ENCODE measurements around the gene OR56A1. TPM values are rescaled to one million over a fixed set of nuclear protein-coding genes. Genes with fewer than 3 reads are reported as not detected.

Gene OR56A1
- total RNA-seq, 4 donors from 2014 or later = not detected

- H3K27ac ChIP-seq = no peak overlapping the region
- no peak for DNase-seq (ENCODE audit: low spot score in 2 of 2)
- H3K36me3 ChIP-seq = no peaks in the 10 kb centered on the region
- no peak for TF ChIP-seq POLR2A (IDR thresholded peaks at IDR 0.05)
- TF ChIP-seq EP300 (IDR thresholded peaks at IDR 0.05) = no peak
- no peak for TF ChIP-seq CTCF (IDR thresholded peaks at IDR 0.05)
- 82% methylated on average over 4 of the region's 4 CpGs for WGBS, 2 donors
- H3K4me3 ChIP-seq = no peak overlapping the region
- no peaks in the 10 kb centered on the region for H3K4me1 ChIP-seq
- no peaks in the 10 kb centered on the region for H3K27me3 ChIP-seq
- H3K9me3 ChIP-seq = no peaks in the 10 kb centered on the region
These were observed 41.4 kb downstream of the OR56A1 start for GRCh38 chr11:5989203-5989602.

GRCh38 chr11:5986885-5987284 lies 43.7 kb downstream of the OR56A1 start, which contains the start of gene OR52L1:
TSS of gene OR52L1 (minus strand) at chr11:5986985. CDS start at chr11:5986930, 55 bp downstream.
- no peaks in the 10 kb centered on the region for H3K27me3 ChIP-seq
- no peak for DNase-seq (ENCODE audit: low spot score in 2 of 2)
- no peak within 1 kb of the TSS for H3K4me3 ChIP-seq
- H3K9me3 ChIP-seq = no peaks in the 10 kb centered on the region
- no peaks in the 10 kb centered on the region for H3K36me3 ChIP-seq
- no peak for TF ChIP-seq CTCF (IDR thresholded peaks at IDR 0.05)
- no peak for TF ChIP-seq POLR2A (IDR thresholded peaks at IDR 0.05)
- TF ChIP-seq EP300 (IDR thresholded peaks at IDR 0.05) = no peak
- no peaks in the 10 kb centered on the region for H3K4me1 ChIP-seq
- WGBS, 2 donors = 56 to 73% methylated on average over 1 of the region's 1 CpG
- H3K27ac ChIP-seq = no peak within 1 kb of the TSS

GRCh38 chr11:5983443-5983842 lies 47.1 kb downstream of the OR56A1 start:
- DNase-seq (ENCODE audit: low spot score in 2 of 2) = no peak
- H3K27ac ChIP-seq = no peak overlapping the region
- no peaks in the 10 kb centered on the region for H3K36me3 ChIP-seq
- H3K27me3 ChIP-seq = no peaks in the 10 kb centered on the region
- TF ChIP-seq CTCF (IDR thresholded peaks at IDR 0.05) (no peak), POLR2A (IDR thresholded peaks at IDR 0.05) (no peak), EP300 (IDR thresholded peaks at IDR 0.05) (no peak)
- no peaks in the 10 kb centered on the region for H3K9me3 ChIP-seq
- H3K4me3 ChIP-seq = no peak overlapping the region
- 36 to 43% methylated on average over 1 of the region's 1 CpG for WGBS, 2 donors
- no peaks in the 10 kb centered on the region for H3K4me1 ChIP-seq

GRCh38 chr11:5973530-5973929 lies 57.0 kb downstream of the OR56A1 start:
- H3K4me1 ChIP-seq = no peaks in the 10 kb centered on the region
- H3K9me3 ChIP-seq = no peaks in the 10 kb centered on the region
- WGBS, 2 donors = 52 to 76% methylated on average over 1 of the region's 1 CpG

More at GRCh38 chr11:5973530-5973929, 57.0 kb downstream of the OR56A1 start:
- Histone ChIP-seq H3K27me3 (no peaks in the 10 kb centered on the region), H3K36me3 (no peaks in the 10 kb centered on the region), H3K27ac (no peak overlapping the region), H3K4me3 (no peak overlapping the region)
- DNase-seq (ENCODE audit: low spot score in 2 of 2) = no peak
- no peak for TF ChIP-seq EP300 (IDR thresholded peaks at IDR 0.05)
- no peak for TF ChIP-seq CTCF (IDR thresholded peaks at IDR 0.05)
- no peak for TF ChIP-seq POLR2A (IDR thresholded peaks at IDR 0.05)

Small RNA genes within 50 kb of the gene (small RNA-seq; reads per million reads assigned to genes)
- not detected for gene RNA5SP329

Other genes starting within 250 kb of the OR56A1 start
- gene OR52N5, start 247.4 kb downstream of the OR56A1 start, total RNA-seq = not detected
- gene OR52N1, start 239.5 kb downstream of the OR56A1 start, total RNA-seq = under 1 TPM in 1 of 4 donors, not detected in 3; 0.30 TPM
- not detected for gene OR52N2, start 221.8 kb downstream of the OR56A1 start, total RNA-seq
- gene OR52E6, start 188.9 kb downstream of the OR56A1 start, total RNA-seq = not detected
- not detected for gene OR52E8, start 173.1 kb downstream of the OR56A1 start, total RNA-seq
- gene OR52E4, start 150.1 kb downstream of the OR56A1 start, total RNA-seq = not detected
- gene OR52E5, start 137.6 kb downstream of the OR56A1 start, total RNA-seq = not detected
- not detected for gene OR56A3, start 88.5 kb downstream of the OR56A1 start, total RNA-seq
- gene OR56A5, start 62.3 kb downstream of the OR56A1 start, total RNA-seq = not detected
- gene OR52L1, start 43.8 kb downstream of the OR56A1 start, total RNA-seq = not detected
- gene OR56A4, start 23.8 kb downstream of the OR56A1 start, total RNA-seq = not detected
- gene OR56B4, start 76.9 kb upstream of the OR56A1 start, total RNA-seq = not detected
- gene OR52B2, start 139.6 kb upstream of the OR56A1 start, total RNA-seq = 1 to 10 TPM in 1 of 4 donors, not detected in 3; 1.2 TPM
- not detected for gene OR52W1, start 168.5 kb upstream of the OR56A1 start, total RNA-seq
- not detected for gene C11orf42, start 174.8 kb upstream of the OR56A1 start, total RNA-seq
- 100 to 1,000 TPM in 1 of 4 donors, 10 to 100 TPM in 3; 30.4 to 144 (median 56.4) TPM for gene FHIP1B, start 203.9 kb upstream of the OR56A1 start, total RNA-seq
- gene CNGA4, start 208.3 kb upstream of the OR56A1 start, total RNA-seq = under 1 TPM in 1 of 4 donors, not detected in 3; 0.59 TPM
- gene CCKBR, start 229.1 kb upstream of the OR56A1 start, total RNA-seq = not detected